ENCODE measurements around the gene MCFD2.

The MCFD2 gene

DNA sequence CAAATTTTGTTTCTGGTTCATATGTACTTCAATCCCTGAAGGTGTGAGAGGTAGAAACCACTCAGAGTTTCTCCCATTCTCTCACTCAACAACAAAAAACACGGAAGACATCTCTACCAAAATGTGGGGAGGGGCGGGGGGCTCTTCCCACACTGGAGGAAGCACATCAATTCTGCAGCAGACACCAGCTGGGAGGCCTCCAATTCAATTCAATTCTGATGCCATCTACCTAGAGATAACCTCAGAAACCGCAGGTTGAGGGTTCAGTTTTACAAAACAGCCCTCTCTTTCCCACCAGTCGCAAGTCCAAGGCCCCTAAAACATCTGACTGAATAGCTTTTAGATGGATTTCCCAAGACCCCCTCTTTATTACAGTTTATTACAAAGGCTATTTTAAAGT, 7.0 kb upstream of the MCFD2 start:
- 94% methylated on average over 4 of the region's 4 CpGs for WGBS
- no peak overlapping the region for H2BK15ac ChIP-seq (ENCODE audit: low read depth, poor library complexity, severe bottlenecking)

DNA sequence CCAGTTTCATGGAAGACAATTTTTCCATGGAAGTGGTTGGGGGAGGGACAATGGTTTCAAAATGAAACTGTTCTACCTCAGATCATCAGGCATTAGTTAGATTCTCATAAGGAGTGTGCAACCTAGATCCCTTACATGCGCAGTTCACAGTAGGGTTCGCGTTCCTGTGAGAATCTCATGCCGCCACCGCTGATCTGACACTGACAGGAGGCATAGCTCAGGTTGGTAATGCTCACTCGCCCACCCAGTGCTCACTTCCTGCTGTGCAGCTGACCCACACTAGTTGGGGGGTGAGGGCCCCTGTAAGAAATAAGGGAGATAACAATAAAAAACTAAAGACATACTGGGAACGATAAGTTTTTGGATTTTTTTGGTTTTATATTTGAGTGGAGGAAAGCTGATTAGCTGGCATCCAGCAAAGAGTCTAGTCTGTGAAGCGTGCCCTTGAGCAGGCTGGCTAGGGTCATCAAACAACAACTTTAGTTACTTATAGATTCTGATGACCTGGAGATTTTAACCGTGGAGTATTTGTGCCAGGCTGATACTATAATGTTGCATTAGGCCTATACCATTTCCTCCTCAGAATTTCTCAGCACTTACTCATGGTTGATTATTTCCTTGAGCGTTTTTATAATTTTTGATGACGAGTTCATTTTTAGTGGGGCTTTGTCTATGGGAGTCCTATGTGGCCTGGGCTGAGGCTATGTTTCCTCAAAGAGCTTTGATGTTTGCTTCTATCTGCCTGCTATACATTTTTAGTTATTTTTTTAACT, 6.3 kb upstream of the MCFD2 start:
- Histone ChIP-seq H2BK5ac (ENCODE audit: low read depth, low read length, poor library complexity, severe bottlenecking) (no peak overlapping the region), H3K9ac (ENCODE audit: low read length) (no peak overlapping the region), H4K8ac (ENCODE audit: low read length) (no peak overlapping the region), H2AFZ (ENCODE audit: low read depth, low read length) (no peak overlapping the region), H3K4me1 (ENCODE audit: control insufficient read depth, insufficient read depth, low read depth, low read length) (peaks cover 2% of the 10 kb centered on the region), H3K4ac (ENCODE audit: low read depth in 1 of 2, low read length in 2 of 2) (no peak overlapping the region), H4K91ac (ENCODE audit: low read length) (no peak overlapping the region), H2BK120ac (ENCODE audit: low read depth, low read length) (no peak overlapping the region), H3K18ac (ENCODE audit: low read depth in 1 of 2, low read length in 2 of 2) (no peak overlapping the region), H3K4me3 (ENCODE audit: insufficient read depth in 1 of 2, low read depth in 1 of 2, low read length in 2 of 2) (no peak overlapping the region), H3K4me2 (ENCODE audit: low read length, poor library complexity, severe bottlenecking) (no peak overlapping the region), H3K23ac (ENCODE audit: low read length in 2 of 2) (no peak overlapping the region), H2BK15ac (ENCODE audit: low read depth, poor library complexity, severe bottlenecking) (no peak overlapping the region), H2BK12ac (ENCODE audit: low read length in 2 of 2) (no peak overlapping the region), H3K9me3 (ENCODE audit: control insufficient read depth, low read length) (peaks cover 14% of the 10 kb centered on the region), H2AK5ac (ENCODE audit: low read length, severe bottlenecking) (no peak overlapping the region), H3K14ac (ENCODE audit: low read length in 2 of 2) (no peak overlapping the region), H3K27me3 (ENCODE audit: control insufficient read depth in 1 of 2, insufficient read depth in 1 of 2, low read length in 2 of 2) (no peaks in the 10 kb centered on the region), H3K79me1 (replicated peaks; ENCODE audit: low read length, poor library complexity, severe bottlenecking) (peaks cover 18% of the 10 kb centered on the region), H3K27ac (ENCODE audit: low read length, poor library complexity, severe bottlenecking) (no peak overlapping the region), H3K36me3 (ENCODE audit: control insufficient read depth in 1 of 2, insufficient read depth in 2 of 2, low read depth in 1 of 2, low read length in 2 of 2) (peaks cover 0 to 3% of the 10 kb centered on the region in 2 experiments)
- DNase-seq, result no peak
- 85% methylated on average over 10 of the region's 11 CpGs for WGBS

More for the DNA sequence above, 7.0 kb upstream of the MCFD2 start:
- Histone ChIP-seq H3K18ac (ENCODE audit: low read depth in 1 of 2, low read length in 2 of 2) (no peak overlapping the region), H3K4me2 (ENCODE audit: low read length, poor library complexity, severe bottlenecking) (no peak overlapping the region), H2BK5ac (ENCODE audit: low read depth, low read length, poor library complexity, severe bottlenecking) (no peak overlapping the region), H3K14ac (ENCODE audit: low read length in 2 of 2) (no peak overlapping the region), H3K9me3 (ENCODE audit: control insufficient read depth, low read length) (peaks cover 19% of the 10 kb centered on the region), H2BK120ac (ENCODE audit: low read depth, low read length) (no peak overlapping the region), H2AK5ac (ENCODE audit: low read length, severe bottlenecking) (no peak overlapping the region), H3K9ac (ENCODE audit: low read length) (no peak overlapping the region), H4K91ac (ENCODE audit: low read length) (no peak overlapping the region), H2AFZ (ENCODE audit: low read depth, low read length) (no peak overlapping the region), H3K4me3 (ENCODE audit: insufficient read depth in 1 of 2, low read depth in 1 of 2, low read length in 2 of 2) (no peak overlapping the region), H3K4ac (ENCODE audit: low read depth in 1 of 2, low read length in 2 of 2) (no peak overlapping the region), H3K23ac (ENCODE audit: low read length in 2 of 2) (no peak overlapping the region), H3K79me1 (replicated peaks; ENCODE audit: low read length, poor library complexity, severe bottlenecking) (peaks cover 18% of the 10 kb centered on the region), H3K27ac (ENCODE audit: low read length, poor library complexity, severe bottlenecking) (no peak overlapping the region), H4K8ac (ENCODE audit: low read length) (no peak overlapping the region), H3K36me3 (ENCODE audit: control insufficient read depth in 1 of 2, insufficient read depth in 2 of 2, low read depth in 1 of 2, low read length in 2 of 2) (peaks cover 0 to 3% of the 10 kb centered on the region in 2 experiments), H2BK12ac (ENCODE audit: low read length in 2 of 2) (no peak overlapping the region), H3K4me1 (ENCODE audit: control insufficient read depth, insufficient read depth, low read depth, low read length) (peaks cover 2% of the 10 kb centered on the region), H3K27me3 (ENCODE audit: control insufficient read depth in 1 of 2, insufficient read depth in 1 of 2, low read length in 2 of 2) (no peaks in the 10 kb centered on the region)
- no peak for DNase-seq

DNA sequence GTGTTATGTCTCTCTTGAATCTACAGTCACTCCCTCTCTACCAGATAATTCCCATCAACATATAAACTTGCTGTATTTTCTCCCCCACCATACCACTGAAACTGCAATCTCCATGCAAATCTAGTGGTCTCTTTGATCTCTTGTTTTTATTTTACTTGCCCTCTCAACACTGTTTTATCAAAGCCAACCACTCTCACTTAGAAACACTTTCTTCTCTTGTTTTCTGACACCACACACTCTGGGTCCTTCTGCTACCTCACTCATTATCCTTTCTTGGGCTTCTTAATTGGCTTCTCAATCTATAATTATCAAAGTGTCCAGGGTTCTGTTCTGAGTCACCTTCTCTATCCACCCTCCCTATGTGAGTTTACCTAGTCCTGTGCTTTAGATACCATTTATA, 2.0 kb upstream of the MCFD2 start:
- Histone ChIP-seq H3K23ac (ENCODE audit: low read length in 2 of 2) (no peak overlapping the region), H3K36me3 (ENCODE audit: control insufficient read depth in 1 of 2, insufficient read depth in 2 of 2, low read depth in 1 of 2, low read length in 2 of 2) (peaks cover 3 to 4% of the 10 kb centered on the region in 2 experiments), H2BK15ac (ENCODE audit: low read depth, poor library complexity, severe bottlenecking) (no peak overlapping the region), H3K9ac (ENCODE audit: low read length) (peak overlapping the region; percentile 97), H3K4me2 (ENCODE audit: low read length, poor library complexity, severe bottlenecking) (no peak overlapping the region), H2AK5ac (ENCODE audit: low read length, severe bottlenecking) (no peak overlapping the region), H2BK5ac (ENCODE audit: low read depth, low read length, poor library complexity, severe bottlenecking) (no peak overlapping the region), H3K4me1 (ENCODE audit: control insufficient read depth, insufficient read depth, low read depth, low read length) (peaks cover 12% of the 10 kb centered on the region), H3K27me3 (ENCODE audit: control insufficient read depth in 1 of 2, insufficient read depth in 1 of 2, low read length in 2 of 2) (no peaks in the 10 kb centered on the region), H3K4ac (ENCODE audit: low read depth in 1 of 2, low read length in 2 of 2) (no peak overlapping the region), H3K27ac (ENCODE audit: low read length, poor library complexity, severe bottlenecking) (no peak overlapping the region), H2AFZ (ENCODE audit: low read depth, low read length) (no peak overlapping the region), H4K8ac (ENCODE audit: low read length) (no peak overlapping the region), H3K4me3 (ENCODE audit: insufficient read depth in 1 of 2, low read depth in 1 of 2, low read length in 2 of 2) (peak overlapping the region in 1 of 2 experiments; percentile 87), H2BK12ac (ENCODE audit: low read length in 2 of 2) (no peak overlapping the region), H3K9me3 (ENCODE audit: control insufficient read depth, low read length) (no peaks in the 10 kb centered on the region), H3K14ac (ENCODE audit: low read length in 2 of 2) (no peak overlapping the region), H4K91ac (ENCODE audit: low read length) (no peak overlapping the region), H3K18ac (ENCODE audit: low read depth in 1 of 2, low read length in 2 of 2) (no peak overlapping the region), H3K79me1 (replicated peaks; ENCODE audit: low read length, poor library complexity, severe bottlenecking) (peaks cover 13% of the 10 kb centered on the region), H2BK120ac (ENCODE audit: low read depth, low read length) (no peak overlapping the region)
- DNase-seq, result no peak

GRCh38 chr2:46915811-46916630, 415 bp upstream of the MCFD2 start:
- peak overlapping the region; percentile 62 for H4K8ac ChIP-seq (ENCODE audit: low read length)
- H3K79me1 ChIP-seq (replicated peaks; ENCODE audit: low read length, poor library complexity, severe bottlenecking), result peaks cover 10% of the 10 kb centered on the region
- H2AFZ ChIP-seq (ENCODE audit: low read depth, low read length), result peak overlapping the region; percentile 60
- peak overlapping the region; percentile 95 for H2BK15ac ChIP-seq (ENCODE audit: low read depth, poor library complexity, severe bottlenecking)
- peak; percentile 95 for DNase-seq
- peak overlapping the region in 1 of 2 experiments; percentile 15 for H2BK12ac ChIP-seq (ENCODE audit: low read length in 2 of 2)
- peak overlapping the region; percentile 91 for H3K27ac ChIP-seq (ENCODE audit: low read length, poor library complexity, severe bottlenecking)
- under 1% methylated on average over 43 of the region's 55 CpGs for WGBS
- peak overlapping the region; percentile 73 to 94 for H3K18ac ChIP-seq (ENCODE audit: low read depth in 1 of 2, low read length in 2 of 2)
- H3K4me3 ChIP-seq (ENCODE audit: insufficient read depth in 1 of 2, low read depth in 1 of 2, low read length in 2 of 2), result peak overlapping the region; percentile 80 to 87
- H3K4me1 ChIP-seq (ENCODE audit: control insufficient read depth, insufficient read depth, low read depth, low read length), result peaks cover 10% of the 10 kb centered on the region
- H3K36me3 ChIP-seq (ENCODE audit: control insufficient read depth in 1 of 2, insufficient read depth in 2 of 2, low read depth in 1 of 2, low read length in 2 of 2), result peaks cover 7 to 13% of the 10 kb centered on the region in 2 experiments
- peak overlapping the region; percentile 83 for H2BK5ac ChIP-seq (ENCODE audit: low read depth, low read length, poor library complexity, severe bottlenecking)
- peak overlapping the region; percentile 55 for H3K4me2 ChIP-seq (ENCODE audit: low read length, poor library complexity, severe bottlenecking)
- peak overlapping the region; percentile 97 for H3K9ac ChIP-seq (ENCODE audit: low read length)
- peak overlapping the region; percentile 76 for H2BK120ac ChIP-seq (ENCODE audit: low read depth, low read length)
- no peak overlapping the region for H3K23ac ChIP-seq (ENCODE audit: low read length in 2 of 2)
- H3K9me3 ChIP-seq (ENCODE audit: control insufficient read depth, low read length), result no peaks in the 10 kb centered on the region
- H3K27me3 ChIP-seq (ENCODE audit: control insufficient read depth in 1 of 2, insufficient read depth in 1 of 2, low read length in 2 of 2), result no peaks in the 10 kb centered on the region
- no peak overlapping the region for H3K4ac ChIP-seq (ENCODE audit: low read depth in 1 of 2, low read length in 2 of 2)
- no peak overlapping the region for H2AK5ac ChIP-seq (ENCODE audit: low read length, severe bottlenecking)
- H4K91ac ChIP-seq (ENCODE audit: low read length), result peak overlapping the region; percentile 91
- H3K14ac ChIP-seq (ENCODE audit: low read length in 2 of 2), result peak overlapping the region in 1 of 2 experiments; percentile 73

Measured in mesenchymal stem cell (in vitro differentiated cells and primary cell).